MG63 (cell line): ENCODE data around the gene CAMKK1. TPM values are rescaled to one million over a fixed set of nuclear protein-coding genes. Genes with fewer than 3 reads are reported as not detected.

ENCODE experiments used
- DNase-seq: peaks from one replicate; pipeline ENCODE4 v3.0.0-alpha.2; 2020
- H3K27me3 ChIP-seq: fragments of 250-450 bp; sonication (Bioruptor Pico); 2 replicates; pipeline ENCODE4 v1.5.1; 2020; ENCODE audit warnings: mild to moderate bottlenecking, moderate library complexity
- H3K36me3 ChIP-seq: fragments of 250-450 bp; sonication (Bioruptor Pico); 2 replicates; pipeline ENCODE4 v1.5.1; 2020; ENCODE audit warnings: mild to moderate bottlenecking, moderate library complexity
- H3K4me3 ChIP-seq: fragments of 250-450 bp; sonication (Bioruptor Pico); 2 replicates; pipeline ENCODE4 v1.5.1; 2020; ENCODE audit warnings: mild to moderate bottlenecking, moderate library complexity
- H3K9me3 ChIP-seq: fragments of 250-450 bp; sonication (Bioruptor Pico); 2 replicates; pipeline ENCODE4 v1.5.1; 2020; ENCODE audit warnings: mild to moderate bottlenecking, moderate library complexity
- total RNA-seq: library from RNA; depleted of rRNA; stranded (reverse); fragments of >200 nt; shearing (Covaris generic); gene quantifications from 2 replicates; pipeline ENCODE4 v1.2.3, GENCODE V29; 2014; ENCODE audit warnings: low replicate concordance; rRNA removed

The CAMKK1 gene
- total RNA-seq, 1 experiment from 2014 or later, result 3.9 TPM

DNA sequence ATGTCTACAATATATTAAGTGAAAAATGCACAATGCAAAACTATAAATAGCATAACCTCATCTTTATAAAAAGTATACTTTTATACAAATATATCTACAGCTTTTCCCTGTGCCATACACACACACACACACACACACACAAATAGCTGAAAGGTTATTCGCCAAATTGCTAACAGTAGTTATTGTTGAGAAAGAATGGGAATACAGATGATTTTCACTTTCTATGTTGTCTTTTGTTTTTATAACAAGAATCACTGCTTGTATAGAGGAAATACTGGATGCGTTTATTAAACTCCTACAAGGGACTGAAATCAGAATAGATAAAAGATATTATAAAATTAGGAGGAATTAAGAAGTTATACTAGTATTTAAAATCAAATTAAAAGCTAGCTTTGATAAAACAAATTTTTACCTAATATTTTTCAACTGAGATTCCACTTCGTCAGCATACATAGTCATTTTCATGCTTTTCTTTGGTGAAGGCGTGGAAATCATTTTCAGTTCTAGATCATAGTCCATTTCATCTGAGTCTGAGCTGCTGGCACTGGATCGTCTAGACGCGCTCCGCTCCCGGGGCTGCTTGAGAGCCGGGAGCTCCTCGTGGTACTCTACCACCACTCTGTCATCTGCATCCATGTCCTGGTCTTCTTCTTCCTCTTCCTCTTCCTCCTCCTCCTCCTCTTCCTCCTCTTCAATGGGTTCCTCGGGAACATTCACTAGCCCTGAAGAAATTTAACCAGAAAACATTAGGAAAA, 74.8 kb downstream of the CAMKK1 start:
- Histone ChIP-seq H3K9me3 (no peaks in the 10 kb centered on the region), H3K36me3 (peaks cover 19% of the 10 kb centered on the region), H3K27me3 (no peaks in the 10 kb centered on the region), H3K4me3 (no peak overlapping the region)
- DNase-seq, result no peak

- H3K36me3 ChIP-seq, result peaks cover 13% of the 10 kb centered on the region
Measured at GRCh38 chr17:3815925-3816324, 76.9 kb downstream of the CAMKK1 start.

GRCh38 chr17:3815122-3815521, 77.7 kb downstream of the CAMKK1 start:
- no peak overlapping the region for H3K4me3 ChIP-seq
- no peaks in the 10 kb centered on the region for H3K9me3 ChIP-seq
- H3K36me3 ChIP-seq, result peaks cover 12% of the 10 kb centered on the region
- no peak for DNase-seq
- no peaks in the 10 kb centered on the region for H3K27me3 ChIP-seq

More at GRCh38 chr17:3815925-3816324, 76.9 kb downstream of the CAMKK1 start:
- H3K27me3 ChIP-seq, result no peaks in the 10 kb centered on the region
- no peak overlapping the region for H3K4me3 ChIP-seq
- DNase-seq, result no peak
- H3K9me3 ChIP-seq, result no peaks in the 10 kb centered on the region

DNA sequence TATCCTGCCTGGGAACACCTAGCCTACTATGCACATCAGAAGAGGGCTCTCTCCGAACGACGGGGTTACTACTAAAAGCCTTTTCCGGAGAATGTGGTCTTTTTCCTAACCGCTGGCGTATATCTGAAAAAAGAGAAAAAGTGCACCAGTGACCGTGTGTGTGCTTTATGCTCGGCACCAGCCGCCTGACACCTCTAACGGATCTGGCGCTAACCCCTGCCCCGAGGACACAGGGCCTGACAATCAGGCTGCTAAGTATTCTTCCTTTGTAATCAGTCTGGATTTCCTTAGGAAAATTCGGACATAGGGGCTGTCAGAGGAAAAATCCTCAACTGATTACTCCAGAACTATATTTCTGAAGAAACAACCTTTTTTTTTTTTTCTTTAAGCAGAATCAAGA, 78.5 kb downstream of the CAMKK1 start:
- H3K9me3 ChIP-seq, result no peaks in the 10 kb centered on the region
- no peak for DNase-seq
- H3K36me3 ChIP-seq, result peaks cover 11% of the 10 kb centered on the region

GRCh38 chr17:3813171-3813570, 79.7 kb downstream of the CAMKK1 start:
- peaks cover 8% of the 10 kb centered on the region for H3K36me3 ChIP-seq
- no peak for DNase-seq
- H3K4me3 ChIP-seq, result no peak overlapping the region
- H3K9me3 ChIP-seq, result no peaks in the 10 kb centered on the region
- no peaks in the 10 kb centered on the region for H3K27me3 ChIP-seq

More for the DNA sequence above, 78.5 kb downstream of the CAMKK1 start:
- H3K27me3 ChIP-seq, result no peaks in the 10 kb centered on the region
- no peak overlapping the region for H3K4me3 ChIP-seq

DNA sequence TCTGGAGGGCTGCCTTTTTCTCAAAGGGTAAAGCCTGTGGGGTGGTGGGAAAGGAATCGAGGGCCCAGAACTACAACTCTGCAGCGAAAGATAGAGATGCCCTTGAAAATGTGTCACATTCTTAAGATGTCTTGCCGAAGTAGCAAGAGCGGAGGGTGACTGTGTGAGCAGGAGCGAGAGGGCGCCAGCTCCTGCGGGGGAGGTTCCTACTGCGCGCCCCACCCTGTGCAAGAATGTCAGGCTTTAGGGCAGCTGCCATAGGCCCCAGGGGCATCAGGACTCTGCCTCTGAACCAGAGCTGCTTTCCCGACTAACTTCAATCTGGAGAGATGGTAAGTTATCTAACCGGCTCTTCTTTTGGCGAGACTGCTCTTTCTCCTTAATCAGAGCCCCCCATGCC, 80.1 kb downstream of the CAMKK1 start:
- H3K27me3 ChIP-seq, result no peaks in the 10 kb centered on the region
- H3K9me3 ChIP-seq, result no peaks in the 10 kb centered on the region
- DNase-seq, result no peak
- H3K4me3 ChIP-seq, result no peak overlapping the region
- peaks cover 6% of the 10 kb centered on the region for H3K36me3 ChIP-seq

DNA sequence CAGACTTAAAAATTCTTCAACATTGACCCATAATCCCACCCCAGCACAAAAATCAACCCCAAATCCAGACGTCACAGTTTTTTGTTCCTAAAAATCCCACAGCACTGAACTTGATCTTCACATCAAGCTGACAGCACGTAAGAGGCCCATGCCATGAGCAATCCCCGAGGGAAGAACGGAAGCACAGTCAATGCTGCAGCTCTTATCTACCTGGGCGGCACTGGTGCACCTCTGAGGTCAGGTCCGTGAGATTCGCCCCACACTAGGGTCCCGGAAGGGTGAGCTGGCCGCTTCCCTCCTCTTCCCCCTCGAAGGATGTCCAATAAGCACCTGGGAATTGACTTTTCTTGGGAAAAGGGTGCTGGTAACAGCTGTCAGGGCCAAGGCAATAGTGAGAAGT, 80.6 kb downstream of the CAMKK1 start:
- Histone ChIP-seq H3K27me3 (no peaks in the 10 kb centered on the region), H3K36me3 (peaks cover 6% of the 10 kb centered on the region), H3K9me3 (no peaks in the 10 kb centered on the region), H3K4me3 (no peak overlapping the region)
- DNase-seq, result no peak

Other genes starting within 250 kb of the CAMKK1 start
- gene TAX1BP3, start 224.5 kb downstream of the CAMKK1 start, total RNA-seq, result 63.4 and 127 TPM in 2 replicates
- gene EMC6, start 224.2 kb downstream of the CAMKK1 start, total RNA-seq, result 2.4 and 23.4 TPM in 2 replicates
- gene P2RX5, start 196.9 kb downstream of the CAMKK1 start, total RNA-seq, result 12.0 and 12.3 TPM in 2 replicates
- gene HASPIN, start 169.2 kb downstream of the CAMKK1 start, total RNA-seq, result 6.9 and 13.0 TPM in 2 replicates
- 8.4 and 16.9 TPM in 2 replicates for gene ITGAE, start 91.9 kb downstream of the CAMKK1 start, total RNA-seq
- gene NCBP3, start 46.8 kb downstream of the CAMKK1 start, total RNA-seq, result 6.6 and 10.2 TPM in 2 replicates
- gene P2RX1, start 23.4 kb upstream of the CAMKK1 start, total RNA-seq, result not detected in 2 replicates
- 0.32 and 1.2 TPM in 2 replicates for gene ATP2A3, start 71.4 kb upstream of the CAMKK1 start, total RNA-seq
- gene ZZEF1, start 250.0 kb upstream of the CAMKK1 start, total RNA-seq, result 7.6 and 15.3 TPM in 2 replicates